H1 (cell line): ENCODE data around the gene FAM9C. TPM values are rescaled to one million over a fixed set of nuclear protein-coding genes. Genes with fewer than 3 reads are reported as not detected.

Experiments used
- CTCF ChIA-PET: fragments of 300-600 bp; sonication (Branson Sonifier 250); formaldehyde crosslinking; loops from one replicate; lab custom pipeline; 2021; ENCODE audit not compliant: partially characterized antibody; lab: Charles Lee
- POLR2A ChIA-PET: fragments of 300-600 bp; sonication (Branson Sonifier 250); formaldehyde crosslinking; loops from one replicate; lab custom pipeline; 2021; ENCODE audit warnings: inconsistent platforms; ENCODE audit not compliant: partially characterized antibody; lab: Charles Lee
- DNase-seq, 2 experiments: peaks; one replicate each; pipeline versions ENCODE4 v3.0.0 to v3.0.0-alpha.2; 2010 to 2022; ENCODE audit warnings: low spot score in 2 of 2, low read depth in 1 of 2, mixed read lengths in 1 of 2
- FAIRE-seq: peaks from 2 replicates; lab custom pipeline; 2011; peaks lifted over from hg19 to GRCh38; lab: Jason Lieb, UNC
- H2AFZ ChIP-seq: 2 replicates; pipeline ENCODE4 v1.8.1; 2012; ENCODE audit warnings: low read length, inconsistent platforms
- H2AK5ac ChIP-seq: 2 replicates; pipeline ENCODE4 v1.6.1; 2013; ENCODE audit warnings: low read depth, low read length
- H2BK120ac ChIP-seq: replicated peaks from 2 replicates; pipeline ENCODE3; 2013; ENCODE audit warnings: low read depth, low read length, inconsistent platforms
- H2BK12ac ChIP-seq: 2 replicates; pipeline ENCODE4 v1.6.1; 2013; ENCODE audit warnings: low read depth, low read length
- H2BK15ac ChIP-seq: 2 replicates; pipeline ENCODE4 v1.6.1; 2013; ENCODE audit warnings: low read length
- H2BK20ac ChIP-seq: 2 replicates; pipeline ENCODE4 v1.6.1; 2013; ENCODE audit warnings: low read length
- H2BK5ac ChIP-seq: 2 replicates; pipeline ENCODE4 v1.6.1; 2013; ENCODE audit warnings: low read depth, low read length
- H3K14ac ChIP-seq: 2 replicates; pipeline ENCODE4 v1.6.1; 2013; ENCODE audit warnings: inconsistent platforms; ENCODE audit not compliant: insufficient read length
- H3K18ac ChIP-seq: 2 replicates; pipeline ENCODE4 v1.6.1; 2013; ENCODE audit warnings: low read length; ENCODE audit errors: extremely low read depth
- H3K23ac ChIP-seq: 2 replicates; pipeline ENCODE4 v1.6.1; 2013; ENCODE audit warnings: inconsistent platforms; ENCODE audit not compliant: insufficient read length
- H3K23me2 ChIP-seq: 2 replicates; pipeline ENCODE4 v1.6.1; 2013; ENCODE audit warnings: low read depth, low read length
- H3K27ac ChIP-seq: 2 replicates; pipeline ENCODE4 v1.6.1; 2011; ENCODE audit warnings: low read depth, low read length, inconsistent platforms
- H3K27me3 ChIP-seq, 4 experiments: replicated peaks in 1 of 4; 1 replicate in 1 of 4; 2 replicates in 3 of 4; pipeline versions ENCODE4 v1.6.1 to v1.8.1; 2011 to 2013; ENCODE audit warnings: low read length in 3 of 4, mild to moderate bottlenecking in 3 of 4, inconsistent platforms in 2 of 4, mixed read lengths in 2 of 4, moderate library complexity in 1 of 4; ENCODE audit not compliant: control insufficient read depth in 3 of 4, insufficient read depth in 3 of 4; ENCODE audit errors: extremely low read depth in 1 of 4
- H3K36me3 ChIP-seq, 4 experiments: 2 replicates each; pipeline versions ENCODE4 v1.6.1 to v1.8.1; 2011 to 2013; ENCODE audit warnings: mild to moderate bottlenecking in 4 of 4, low read length in 3 of 4, moderate library complexity in 2 of 4, control low read depth in 1 of 4, inconsistent platforms in 1 of 4; ENCODE audit not compliant: insufficient read depth in 4 of 4, control insufficient read depth in 2 of 4
- H3K4ac ChIP-seq: replicated peaks from 2 replicates; pipeline ENCODE3; 2013; ENCODE audit warnings: low read length, low read depth, mixed read lengths, inconsistent platforms; ENCODE audit not compliant: insufficient read length
- H3K4me1 ChIP-seq, 4 experiments: replicated peaks in 1 of 4; 1 replicate in 1 of 4; 2 replicates in 3 of 4; pipeline versions ENCODE4 v1.6.1 to v1.8.1; 2011 to 2013; ENCODE audit warnings: low read length in 3 of 4, inconsistent platforms in 2 of 4, mixed read lengths in 1 of 4; ENCODE audit not compliant: insufficient read depth in 4 of 4, control insufficient read depth in 3 of 4
- H3K4me2 ChIP-seq, 2 experiments: 2 replicates each; pipeline versions ENCODE4 v1.6.1 to v1.8.1; 2011 to 2013; ENCODE audit warnings: low read depth in 2 of 2, low read length in 2 of 2, control low read depth in 1 of 2, inconsistent platforms in 1 of 2, mild to moderate bottlenecking in 1 of 2; ENCODE audit not compliant: insufficient read depth in 1 of 2
- H3K4me3 ChIP-seq, 4 experiments: fragments of 200-600, 300-600 bp in 1 of 4; sonication (generic), shearing (Covaris generic), sonication (Bioruptor Twin) in 1 of 4; 2 replicates each; pipeline versions ENCODE4 v1.5.1 to v1.8.1; 2011 to 2016; ENCODE audit warnings: low read length in 4 of 4, low read depth in 3 of 4, control low read depth in 2 of 4, inconsistent platforms in 2 of 4, mild to moderate bottlenecking in 2 of 4, mixed read lengths in 1 of 4, moderate library complexity in 1 of 4; ENCODE audit not compliant: insufficient read depth in 2 of 4; ENCODE audit errors: extremely low read depth in 1 of 4
- H3K56ac ChIP-seq: replicated peaks from 2 replicates; pipeline ENCODE3; 2013; ENCODE audit warnings: low read depth, mild to moderate bottlenecking, mixed read lengths, low read length, inconsistent platforms; ENCODE audit not compliant: insufficient read length
- H3K79me1 ChIP-seq: 2 replicates; pipeline ENCODE4 v1.6.1; 2013; ENCODE audit warnings: low read depth, low read length, control low read depth
- H3K79me2 ChIP-seq, 2 experiments: 2 replicates each; pipeline versions ENCODE4 v1.6.1 to v1.8.1; 2012 to 2013; ENCODE audit warnings: low read length in 2 of 2, mild to moderate bottlenecking in 2 of 2, inconsistent platforms in 1 of 2; ENCODE audit not compliant: insufficient read depth in 2 of 2, control insufficient read depth in 1 of 2
- H3K9ac ChIP-seq, 4 experiments: replicated peaks in 1 of 4; 1 replicate in 1 of 4; 2 replicates in 3 of 4; pipeline versions ENCODE4 v1.6.1 to v1.8.1; 2011 to 2013; ENCODE audit warnings: low read depth in 3 of 4, low read length in 3 of 4, control low read depth in 2 of 4, mild to moderate bottlenecking in 2 of 4, moderate library complexity in 2 of 4, inconsistent platforms in 1 of 4; ENCODE audit errors: extremely low read depth in 1 of 4
- H3K9me3 ChIP-seq, 2 experiments: 2 replicates each; pipeline versions ENCODE4 v1.6.1 to v1.8.1; 2012 to 2013; ENCODE audit warnings: mild to moderate bottlenecking in 2 of 2, moderate library complexity in 2 of 2, control low read depth in 1 of 2, inconsistent platforms in 1 of 2, low read depth in 1 of 2, low read length in 1 of 2, mixed read lengths in 1 of 2; ENCODE audit not compliant: insufficient read depth in 2 of 2
- H4K20me1 ChIP-seq, 2 experiments: replicated peaks in 1 of 2; 2 replicates each; pipeline versions ENCODE3 to v1.8.1; 2011 to 2013; ENCODE audit warnings: inconsistent platforms in 2 of 2, low read length in 2 of 2, mild to moderate bottlenecking in 1 of 2; ENCODE audit not compliant: insufficient read depth in 2 of 2, control insufficient read depth in 1 of 2
- H4K5ac ChIP-seq: 2 replicates; pipeline ENCODE4 v1.6.1; 2013; ENCODE audit warnings: low read length, low read depth, mixed read lengths, inconsistent platforms; ENCODE audit not compliant: insufficient read length
- H4K8ac ChIP-seq: 2 replicates; pipeline ENCODE4 v1.8.0; 2013; ENCODE audit warnings: mild to moderate bottlenecking, moderate library complexity, low read length, inconsistent platforms; ENCODE audit not compliant: insufficient read depth; ENCODE audit errors: extremely low read depth
- H4K91ac ChIP-seq: replicated peaks from 2 replicates; pipeline ENCODE3; 2013; ENCODE audit warnings: low read length, mixed read lengths, inconsistent platforms; ENCODE audit not compliant: insufficient read length
- CTCF ChIP-seq, 3 experiments: IDR thresholded peaks; 1 replicate in 2 of 3; 2 replicates in 1 of 3; pipeline versions ENCODE4 v1.5.1 to v1.6.1; 2011; ENCODE audit warnings: low read length in 3 of 3, mild to moderate bottlenecking in 3 of 3, inconsistent platforms in 2 of 3, low read depth in 1 of 3, moderate library complexity in 1 of 3; ENCODE audit not compliant: insufficient read depth in 1 of 3; ENCODE audit errors: control extremely low read depth in 1 of 3
- FOSL1 ChIP-seq: IDR thresholded peaks from 2 replicates; pipeline ENCODE4 v1.6.1; 2011; ENCODE audit warnings: mild to moderate bottlenecking, low read depth, low read length, moderate library complexity; ENCODE audit not compliant: insufficient read depth
- RXRA ChIP-seq: IDR thresholded peaks from 2 replicates; pipeline ENCODE4 v1.6.1; 2011; ENCODE audit warnings: low read depth, mild to moderate bottlenecking, low read length, moderate library complexity; ENCODE audit not compliant: insufficient read depth
- SIRT6 ChIP-seq: IDR thresholded peaks from one replicate; pipeline ENCODE4 v1.7.1; 2012; ENCODE audit warnings: low read length, inconsistent platforms
- SP2 ChIP-seq: IDR thresholded peaks from 2 replicates; pipeline ENCODE4 v1.6.1; 2012; ENCODE audit warnings: mild to moderate bottlenecking, low read length, inconsistent platforms
- TAF1 ChIP-seq: IDR thresholded peaks from 2 replicates; pipeline ENCODE4 v1.6.1; 2011; ENCODE audit warnings: mild to moderate bottlenecking, low read depth, low read length
- YY1 ChIP-seq: IDR thresholded peaks from 2 replicates; pipeline ENCODE4 v1.6.1; 2011; ENCODE audit warnings: low read depth, mild to moderate bottlenecking, low read length
- WGBS, 2 experiments: shearing (Covaris generic) in 1 of 2; methylation state at CpG; one replicate each; pipeline versions ENCODE4 v1.1.6 to v1.1.7; 2013 to 2015; ENCODE audit warnings: low lambda C conversion rate in 2 of 2, mixed read lengths in 2 of 2, inconsistent platforms in 1 of 2, low coverage in 1 of 2, missing lambda C conversion rate in 1 of 2; ENCODE audit not compliant: insufficient replicate concordance in 2 of 2, insufficient coverage in 1 of 2, insufficient read length in 1 of 2; ENCODE audit errors: extremely low coverage in 1 of 2, missing lambda C conversion rate in 1 of 2; 5-methylcytosine and 5-hydroxymethylcytosine counted together
- polyA plus RNA-seq, 7 experiments: library from polyadenylated mRNA; depleted of rRNA in 3 of 7; stranded (reverse) in 5 of 7; unstranded in 2 of 7; fragments of >200 nt in 5 of 7; fragments of 200-250 nt in 2 of 7; gene quantifications; 1 replicate in 5 of 7; 2 replicates in 1 of 7; 4 replicates in 1 of 7; pipeline versions ENCODE4 v1.2.1 to v1.2.3, GENCODE V29; 2011 to 2013; ENCODE audit warnings: missing spikeins in 2 of 7, mixed read lengths in 2 of 7
- total RNA-seq: library from RNA; stranded (reverse); fragmentation: NEBNext Ultra II Directional; extraction: Animal tissue kit (Norgen Biotek cat#: 25700); gene quantifications from 2 replicates; pipeline ENCODE4 v1.2.1, GENCODE V29; 2021

Gene FAM9C
- total and polyA plus RNA-seq, 2 of the 8 experiments (the other 6 are each of a cell fraction or from before 2014, with no cell fraction given): not detected

- H2BK120ac ChIP-seq: no peak overlapping the region
- no peak overlapping the region for H4K91ac ChIP-seq
- POLR2A ChIA-PET: no interaction called here
- 72% methylated on average over 2 of the region's 3 CpGs; no CpG with 5 or more reads in 1 of the 2 experiments for WGBS, 2 experiments
- no peak overlapping the region for H3K14ac ChIP-seq
- DNase-seq (no peak), FAIRE-seq (no peak)
- no peak overlapping the region for H3K4me3 ChIP-seq
- no peak overlapping the region for H3K9ac ChIP-seq
- TF ChIP-seq CTCF (IDR thresholded peaks at IDR 0.05; ENCODE audit: control extremely low read depth in 1 of 3, insufficient read depth in 1 of 3, low read depth in 1 of 3, low read length in 3 of 3) (no peak), TAF1 (no peak), RXRA (no peak), SP2 (no peak), YY1 (no peak), FOSL1 (no peak), SIRT6 (no peak)
- TF ChIP-seq, all 59 proteins: peak for 0
- no peaks in the 10 kb centered on the region for H3K23me2 ChIP-seq
- no peaks in the 10 kb centered on the region for H3K79me2 ChIP-seq
- no peaks in the 10 kb centered on the region for H3K27me3 ChIP-seq
- H4K5ac ChIP-seq: no peak overlapping the region
- H2AK5ac ChIP-seq: no peak overlapping the region
- H2BK5ac ChIP-seq: no peak overlapping the region
- no peak overlapping the region for H3K56ac ChIP-seq
- no peaks in the 10 kb centered on the region for H3K9me3 ChIP-seq
- H3K23ac ChIP-seq: no peak overlapping the region
- no peak overlapping the region for H4K8ac ChIP-seq
- CTCF ChIA-PET: no interaction called here
- no peak overlapping the region for H3K18ac ChIP-seq
- H2BK15ac ChIP-seq: no peak overlapping the region
- no peak overlapping the region for H2BK12ac ChIP-seq
- no peak overlapping the region for H3K27ac ChIP-seq
- H3K36me3 ChIP-seq: no peaks in the 10 kb centered on the region
- no peak overlapping the region for H2BK20ac ChIP-seq
- no peak overlapping the region for H2AFZ ChIP-seq
- no peak overlapping the region for H3K4me2 ChIP-seq
- no peaks in the 10 kb centered on the region for H3K4me1 ChIP-seq
- no peaks in the 10 kb centered on the region for H4K20me1 ChIP-seq
- no peak overlapping the region for H3K4ac ChIP-seq
- no peaks in the 10 kb centered on the region for H3K79me1 ChIP-seq
Measured at GRCh38 chrX:13036896-13037295, 7.5 kb downstream of the FAM9C start.
